Glomerular visceral epithelial cell (primary cell): ENCODE measurements around the gene SAMD13.
A peak's percentile ranks its signal among the peaks of the same experiment; 100 is the strongest.

Source experiments
- DNase-seq: peaks from one replicate; pipeline ENCODE4 v3.0.0-alpha.2; 2016; ENCODE audit errors: extremely low spot score

SAMD13 gene

GRCh38 chr1:84370831-84371394, 69.4 kb downstream of the SAMD13 start:
- DNase-seq: no peak

- no peak for DNase-seq
These were observed 72.1 kb downstream of the SAMD13 start for GRCh38 chr1:84373436-84374141.

GRCh38 chr1:84374991-84375696, 73.6 kb downstream of the SAMD13 start:
- DNase-seq: no peak

GRCh38 chr1:84376000-84376910, 74.7 kb downstream of the SAMD13 start:
- no peak for DNase-seq

GRCh38 chr1:84377480-84378095, 76.1 kb downstream of the SAMD13 start:
- DNase-seq: peak; percentile 63

GRCh38 chr1:84379138-84379916, 77.8 kb downstream of the SAMD13 start:
- DNase-seq: peak; percentile 58

GRCh38 chr1:84379917-84380180, 78.3 kb downstream of the SAMD13 start:
- DNase-seq: no peak

GRCh38 chr1:84382127-84382526, 80.6 kb downstream of the SAMD13 start:
- DNase-seq: no peak

GRCh38 chr1:84385347-84385746, 83.8 kb downstream of the SAMD13 start:
- DNase-seq: no peak

- DNase-seq: no peak
These were observed 85.4 kb downstream of the SAMD13 start for GRCh38 chr1:84386716-84387479.

GRCh38 chr1:84387480-84388163, 86.1 kb downstream of the SAMD13 start:
- peak; percentile 9 for DNase-seq

GRCh38 chr1:84390226-84390625, 88.7 kb downstream of the SAMD13 start:
- DNase-seq: no peak

GRCh38 chr1:84398175-84399155, 97.0 kb downstream of the SAMD13 start, which contains the start of gene DNASE2B:
Gene DNASE2B (plus strand): TSS chr1:84398484. CDS start chr1:84398565, 81 bp downstream.
- DNase-seq: no peak
